IgD-negative memory B cell (primary cell): ENCODE data around the gene OXSM. TPM values are rescaled to one million over a fixed set of nuclear protein-coding genes. Genes with fewer than 3 reads are reported as not detected.

Experiments
- H3K27ac Mint-ChIP-seq, 3 donors: one replicate each; pipeline ENCODE4 v1.8.0; 2020 to 2022; ENCODE audit warnings: mild to moderate bottlenecking in 3 of 3, mixed read lengths in 3 of 3, moderate library complexity in 1 of 3
- H3K27me3 Mint-ChIP-seq: one replicate; pipeline ENCODE4 v1.8.0; 2021; ENCODE audit warnings: mixed read lengths
- H3K36me3 Mint-ChIP-seq: one replicate; pipeline ENCODE4 v1.8.0; 2020; ENCODE audit warnings: mild to moderate bottlenecking, mixed read lengths
- H3K4me1 Mint-ChIP-seq, 3 donors: one replicate each; pipeline ENCODE4 v1.8.0; 2020 to 2022; ENCODE audit warnings: mixed read lengths in 3 of 3, mild to moderate bottlenecking in 1 of 3
- H3K4me3 Mint-ChIP-seq, 4 donors: one replicate each; pipeline ENCODE4 v1.8.0; 2020 to 2022; ENCODE audit warnings: mild to moderate bottlenecking in 4 of 4, mixed read lengths in 4 of 4, moderate library complexity in 3 of 4
- H3K9me3 Mint-ChIP-seq, 3 donors: one replicate each; pipeline ENCODE4 v1.8.0; 2020 to 2021; ENCODE audit warnings: mixed read lengths in 3 of 3, mild to moderate bottlenecking in 1 of 3
- polyA plus RNA-seq: library from polyadenylated mRNA; unstranded; fragments of 300-500 nt; fragmentation: Illumina TruSeq; gene quantifications from one replicate; pipeline ENCODE4 v1.2.3, GENCODE V29; 2021

The OXSM gene
- polyA plus RNA-seq: 11.8 TPM

DNA sequence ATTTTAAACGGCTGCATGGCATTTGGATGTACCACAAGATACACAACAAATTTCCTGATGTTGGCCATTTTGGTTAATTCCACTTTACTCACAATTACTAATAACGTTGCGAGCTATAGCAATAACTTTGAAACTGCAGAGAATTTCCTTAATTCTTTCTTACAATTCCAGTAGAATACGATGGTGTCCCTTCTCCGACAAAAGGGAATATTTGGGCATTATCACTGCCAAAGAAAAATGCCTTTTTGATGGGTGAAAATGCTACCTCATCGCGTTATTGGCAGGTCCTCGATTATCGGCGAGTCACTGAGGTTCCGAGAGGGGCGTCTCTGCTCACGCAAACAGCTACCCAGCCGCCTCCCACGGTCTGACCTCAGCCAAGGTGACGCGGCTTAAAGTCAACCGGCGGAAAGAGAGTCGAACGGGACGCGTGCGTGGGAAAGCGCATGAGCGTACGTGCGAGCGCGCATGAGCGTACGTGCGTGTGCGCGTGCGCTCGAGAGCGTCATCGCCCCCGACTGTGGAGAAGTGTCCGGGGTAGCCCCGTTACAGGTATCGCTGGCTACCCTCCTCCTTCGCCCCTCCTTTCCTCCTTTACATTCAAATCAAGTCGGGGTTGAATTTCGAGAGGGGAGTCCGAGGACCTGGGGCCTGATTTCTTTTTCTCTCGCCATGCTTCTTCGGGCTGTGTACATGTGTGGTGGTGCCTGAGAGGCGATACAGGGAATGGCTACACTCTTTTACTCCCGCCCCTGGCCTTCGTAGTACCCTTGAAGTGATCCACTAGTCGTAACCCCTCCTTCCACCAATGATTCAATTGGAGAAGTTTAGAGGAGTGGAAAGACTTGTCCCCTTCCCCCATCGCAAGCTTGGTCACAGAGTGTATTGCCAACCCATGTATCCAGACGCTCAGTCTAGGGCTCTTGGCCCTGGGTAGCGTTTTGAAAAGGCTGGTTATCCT lies at the start of gene OXSM:
TSS of gene OXSM (plus strand) at position 495 of the 961 bp plus-strand sequence. CDS start 931 bp downstream, outside the sequence.
- Mint-ChIP-seq H3K9me3 (no peaks in the 10 kb centered on the region), H3K4me1 (peaks cover 19 to 40% (median 21%) of the 10 kb centered on the region in 3 donors), H3K4me3 (peak within 1 kb of the TSS; percentile 79 to 98 (median 93)), H3K36me3 (no peaks in the 10 kb centered on the region), H3K27me3 (no peaks in the 10 kb centered on the region), H3K27ac (peak within 1 kb of the TSS; percentile 91 to 99 (median 97))

DNA sequence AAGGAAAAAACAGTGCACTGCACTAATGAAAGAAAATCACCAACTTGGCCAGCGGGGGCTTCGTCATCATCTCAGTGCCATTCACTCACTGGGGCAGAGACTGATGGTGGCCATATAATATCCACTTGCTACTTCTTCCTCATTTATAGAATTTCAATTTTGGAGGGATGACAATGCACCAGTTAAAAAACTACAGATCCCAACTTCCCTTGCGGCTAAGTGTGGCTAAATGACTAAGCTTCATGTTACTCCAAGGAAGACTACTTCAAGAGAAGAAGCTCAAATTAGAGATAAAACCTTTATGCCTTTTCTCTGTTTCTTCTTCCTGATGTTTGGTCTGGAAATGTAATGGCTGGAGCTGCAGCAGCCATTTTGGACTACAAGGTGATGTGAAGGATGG lies 45.4 kb upstream of the OXSM start:
- Mint-ChIP-seq H3K9me3 (peaks cover 0 to 8% (median 0%) of the 10 kb centered on the region in 3 donors), H3K36me3 (peaks cover 34% of the 10 kb centered on the region), H3K4me3 (no peak overlapping the region), H3K27me3 (no peaks in the 10 kb centered on the region), H3K4me1 (peaks cover 2 to 12% (median 3%) of the 10 kb centered on the region in 3 donors), H3K27ac (peak overlapping the region in 1 of 3 donors; percentile 31)

DNA sequence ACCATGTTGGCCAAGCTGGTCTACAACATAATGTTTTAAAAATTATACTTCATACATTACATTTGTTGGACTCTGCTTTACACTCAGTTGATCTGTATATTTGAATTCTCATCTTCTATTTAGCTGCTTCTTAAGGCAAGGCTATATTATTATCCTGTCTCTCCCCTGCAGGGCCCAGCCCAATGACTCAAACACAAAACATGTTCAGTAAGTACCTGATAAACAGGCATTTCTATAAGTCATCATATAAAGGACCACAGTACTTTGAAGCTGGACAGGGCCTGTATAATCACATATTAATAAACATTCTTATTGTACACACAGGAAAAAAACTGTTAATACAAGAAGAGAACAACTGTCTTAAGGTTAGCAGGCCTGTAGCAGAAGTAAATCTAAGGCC lies 42.9 kb upstream of the OXSM start:
- H3K27ac Mint-ChIP-seq: no peak overlapping the region
- H3K4me1 Mint-ChIP-seq: peaks cover 3 to 7% (median 4%) of the 10 kb centered on the region in 3 donors
- H3K36me3 Mint-ChIP-seq: peaks cover 44% of the 10 kb centered on the region
- H3K27me3 Mint-ChIP-seq: no peaks in the 10 kb centered on the region
- H3K4me3 Mint-ChIP-seq: no peak overlapping the region
- H3K9me3 Mint-ChIP-seq: peaks cover 0 to 8% (median 0%) of the 10 kb centered on the region in 3 donors

DNA sequence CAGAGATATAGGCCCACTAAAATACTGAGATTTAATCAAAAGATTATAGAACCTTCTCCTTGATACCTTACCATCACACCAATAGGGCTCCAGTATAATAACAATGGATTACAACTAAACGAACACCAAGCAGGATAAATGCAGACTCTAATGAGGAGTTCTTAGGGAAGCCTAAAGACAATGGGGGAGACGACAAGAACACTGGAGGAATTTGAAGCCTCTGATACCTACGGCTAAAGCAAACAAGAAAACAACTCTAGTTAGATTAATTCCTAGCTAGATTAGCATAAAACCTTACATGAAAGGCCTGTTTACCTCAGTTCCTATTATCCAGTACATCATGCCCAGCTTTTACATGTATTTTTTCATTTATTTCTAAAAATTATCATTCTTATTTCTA lies 41.7 kb upstream of the OXSM start:
- peak overlapping the region in 1 of 3 donors; percentile 16 for H3K27ac Mint-ChIP-seq
- H3K4me3 Mint-ChIP-seq: no peak overlapping the region
- H3K4me1 Mint-ChIP-seq: peaks cover 2 to 5% (median 3%) of the 10 kb centered on the region in 3 donors
- peaks cover 40% of the 10 kb centered on the region for H3K36me3 Mint-ChIP-seq
- H3K27me3 Mint-ChIP-seq: no peaks in the 10 kb centered on the region
- H3K9me3 Mint-ChIP-seq: peaks cover 0 to 8% (median 0%) of the 10 kb centered on the region in 3 donors

DNA sequence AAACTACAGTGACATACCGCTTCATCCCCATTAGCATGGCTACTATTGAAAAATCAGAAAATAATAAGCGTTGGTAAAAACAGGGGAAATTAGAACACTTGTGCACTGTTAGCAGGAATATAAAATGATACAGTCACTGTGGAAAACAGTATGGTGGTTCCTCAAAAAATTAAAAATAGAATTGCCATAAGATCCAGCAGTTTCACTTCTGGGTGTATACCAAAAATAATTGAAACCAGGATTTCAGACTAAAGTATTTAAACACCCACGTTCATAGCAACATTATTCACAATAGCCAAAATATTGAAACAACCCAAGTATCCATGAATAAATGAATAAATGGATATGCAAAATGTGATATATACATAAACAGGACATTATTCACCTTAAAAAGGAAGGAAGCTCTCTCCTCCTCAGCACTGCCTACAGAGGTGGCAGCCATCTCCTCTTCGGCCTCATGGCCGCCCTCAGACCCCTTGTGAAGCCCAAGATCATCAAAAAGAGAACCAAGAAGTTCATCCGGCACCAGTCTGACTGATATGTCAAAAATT lies 40.8 kb upstream of the OXSM start:
- H3K27me3 Mint-ChIP-seq: no peaks in the 10 kb centered on the region
- H3K9me3 Mint-ChIP-seq: peaks cover 0 to 8% (median 0%) of the 10 kb centered on the region in 3 donors

DNA sequence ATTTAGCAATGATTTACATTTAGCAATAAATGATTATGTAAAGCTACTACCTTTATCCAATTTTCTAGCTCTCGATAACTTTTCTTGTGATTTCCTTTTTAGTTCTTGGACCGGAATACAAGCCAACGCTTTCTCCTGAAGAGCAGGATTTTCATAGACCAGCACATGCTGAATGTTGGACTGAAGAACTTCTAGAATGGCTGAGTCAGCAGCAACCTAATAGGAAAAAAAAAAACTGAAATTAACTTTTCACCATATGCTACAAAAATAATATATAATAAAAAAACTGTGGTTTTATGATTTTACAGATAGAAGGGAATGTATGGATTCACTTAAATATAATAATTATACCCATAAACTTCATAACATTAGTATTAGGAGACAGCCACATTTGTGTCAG lies 38.8 kb upstream of the OXSM start:
- no peaks in the 10 kb centered on the region for H3K27me3 Mint-ChIP-seq
- H3K4me3 Mint-ChIP-seq: no peak overlapping the region
- no peaks in the 10 kb centered on the region for H3K9me3 Mint-ChIP-seq
- H3K36me3 Mint-ChIP-seq: peaks cover 18% of the 10 kb centered on the region
- no peak overlapping the region for H3K27ac Mint-ChIP-seq
- peaks cover 4 to 5% (median 4%) of the 10 kb centered on the region in 3 donors for H3K4me1 Mint-ChIP-seq

More for the DNA sequence above, 40.8 kb upstream of the OXSM start:
- Mint-ChIP-seq H3K4me1 (peaks cover 0 to 2% (median 2%) of the 10 kb centered on the region in 3 donors), H3K27ac (no peak overlapping the region), H3K4me3 (no peak overlapping the region), H3K36me3 (peaks cover 35% of the 10 kb centered on the region)

DNA sequence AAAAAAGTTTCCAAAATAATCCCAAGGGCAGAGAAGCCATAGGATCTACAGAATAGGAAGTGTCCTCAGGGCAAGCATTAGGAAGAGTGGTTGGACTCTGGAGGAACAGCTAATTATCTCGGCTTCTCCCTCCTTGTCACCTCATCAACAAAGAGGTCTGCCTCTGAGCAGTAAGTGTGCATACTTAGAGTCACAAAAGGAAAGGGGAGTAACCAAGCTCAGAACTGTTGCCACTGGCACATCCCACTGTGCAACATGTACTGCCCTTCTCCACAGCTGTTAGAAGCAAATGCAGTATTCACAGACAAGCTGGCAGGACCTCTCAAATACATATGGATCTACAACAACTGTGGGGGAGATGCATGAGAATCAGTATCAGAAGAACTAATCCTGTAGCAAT lies 38.2 kb upstream of the OXSM start:
- no peak overlapping the region for H3K27ac Mint-ChIP-seq
- H3K4me1 Mint-ChIP-seq: peaks cover 4 to 5% (median 4%) of the 10 kb centered on the region in 3 donors
- no peaks in the 10 kb centered on the region for H3K9me3 Mint-ChIP-seq
- H3K4me3 Mint-ChIP-seq: no peak overlapping the region
- H3K27me3 Mint-ChIP-seq: no peaks in the 10 kb centered on the region
- H3K36me3 Mint-ChIP-seq: peaks cover 17% of the 10 kb centered on the region

DNA sequence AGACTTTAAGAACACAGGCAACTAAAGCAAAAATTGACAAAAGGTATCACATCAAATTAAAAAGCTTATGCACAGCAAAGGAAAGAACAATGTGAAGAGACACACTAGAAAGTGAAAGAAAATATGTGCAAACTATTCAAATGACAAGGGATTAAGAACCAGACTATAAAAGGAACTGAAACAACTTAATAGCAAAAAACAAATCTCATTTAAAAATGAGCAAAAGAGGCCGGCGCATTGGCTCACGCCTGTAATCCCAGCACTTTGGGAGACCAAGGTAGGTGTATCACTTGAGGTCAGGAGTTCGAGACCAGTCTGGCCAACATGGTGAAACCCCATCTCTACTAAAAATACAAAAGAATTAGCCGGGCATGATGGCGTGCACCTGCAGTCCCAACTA lies 21.0 kb upstream of the OXSM start:
- peak overlapping the region; percentile 70 to 91 (median 73) for H3K27ac Mint-ChIP-seq
- H3K36me3 Mint-ChIP-seq: peaks cover 13% of the 10 kb centered on the region
- peaks cover 30 to 33% (median 31%) of the 10 kb centered on the region in 3 donors for H3K4me1 Mint-ChIP-seq
- peak overlapping the region; percentile 57 to 90 (median 72) for H3K4me3 Mint-ChIP-seq
- no peaks in the 10 kb centered on the region for H3K27me3 Mint-ChIP-seq
- peaks cover 0 to 4% (median 3%) of the 10 kb centered on the region in 3 donors for H3K9me3 Mint-ChIP-seq

DNA sequence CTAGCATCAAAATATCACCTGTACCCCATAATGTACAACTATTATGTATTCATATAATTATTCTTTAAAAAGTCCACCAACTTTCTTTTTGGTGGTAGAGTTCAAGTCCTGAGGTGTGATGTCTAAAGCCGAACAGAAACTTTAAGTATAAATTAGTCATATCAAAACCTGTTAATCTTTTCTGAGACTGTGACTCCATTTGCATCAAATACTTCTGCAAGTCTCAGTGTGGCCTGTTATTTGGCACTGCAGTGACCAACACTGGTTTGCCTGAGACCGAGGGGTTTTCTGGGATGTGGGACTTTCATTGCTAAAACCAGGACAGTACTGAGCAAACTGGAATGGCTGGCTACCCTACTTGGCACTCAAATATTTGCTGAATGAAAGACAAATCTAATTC lies 14.0 kb upstream of the OXSM start:
- H3K27me3 Mint-ChIP-seq: no peaks in the 10 kb centered on the region
- peaks cover 32% of the 10 kb centered on the region for H3K36me3 Mint-ChIP-seq
- no peak overlapping the region for H3K27ac Mint-ChIP-seq
- peaks cover 3 to 4% (median 3%) of the 10 kb centered on the region in 3 donors for H3K9me3 Mint-ChIP-seq
- H3K4me3 Mint-ChIP-seq: no peak overlapping the region
- peaks cover 16 to 20% (median 19%) of the 10 kb centered on the region in 3 donors for H3K4me1 Mint-ChIP-seq

DNA sequence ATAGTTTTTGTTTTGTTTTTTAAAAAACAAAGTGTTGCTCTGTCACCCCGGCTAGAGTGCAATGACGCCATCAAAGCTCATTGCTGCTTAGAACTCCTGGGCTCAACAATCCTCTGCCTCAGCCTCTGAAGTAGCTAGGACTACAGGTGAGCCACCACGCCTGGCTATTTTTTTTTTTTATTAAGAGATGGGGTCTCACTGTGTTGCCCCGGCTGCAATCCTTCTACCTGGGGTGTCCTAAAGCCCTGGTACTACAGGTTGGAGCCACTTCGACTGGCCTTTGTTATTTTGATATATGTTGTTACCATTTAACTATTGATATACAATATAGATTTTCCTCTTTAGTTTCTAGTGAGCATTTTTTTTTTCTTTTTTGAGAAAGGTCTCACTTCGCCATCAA lies 9.3 kb upstream of the OXSM start:
- H3K36me3 Mint-ChIP-seq: peaks cover 14% of the 10 kb centered on the region
- peaks cover 18 to 29% (median 27%) of the 10 kb centered on the region in 3 donors for H3K4me1 Mint-ChIP-seq
- peaks cover 0 to 3% (median 0%) of the 10 kb centered on the region in 3 donors for H3K9me3 Mint-ChIP-seq
- H3K27me3 Mint-ChIP-seq: no peaks in the 10 kb centered on the region
- peak overlapping the region in 2 of 3 donors; percentile 91 to 98 for H3K27ac Mint-ChIP-seq
- H3K4me3 Mint-ChIP-seq: peak overlapping the region in 3 of 4 donors; percentile 17 to 93 (median 65)

DNA sequence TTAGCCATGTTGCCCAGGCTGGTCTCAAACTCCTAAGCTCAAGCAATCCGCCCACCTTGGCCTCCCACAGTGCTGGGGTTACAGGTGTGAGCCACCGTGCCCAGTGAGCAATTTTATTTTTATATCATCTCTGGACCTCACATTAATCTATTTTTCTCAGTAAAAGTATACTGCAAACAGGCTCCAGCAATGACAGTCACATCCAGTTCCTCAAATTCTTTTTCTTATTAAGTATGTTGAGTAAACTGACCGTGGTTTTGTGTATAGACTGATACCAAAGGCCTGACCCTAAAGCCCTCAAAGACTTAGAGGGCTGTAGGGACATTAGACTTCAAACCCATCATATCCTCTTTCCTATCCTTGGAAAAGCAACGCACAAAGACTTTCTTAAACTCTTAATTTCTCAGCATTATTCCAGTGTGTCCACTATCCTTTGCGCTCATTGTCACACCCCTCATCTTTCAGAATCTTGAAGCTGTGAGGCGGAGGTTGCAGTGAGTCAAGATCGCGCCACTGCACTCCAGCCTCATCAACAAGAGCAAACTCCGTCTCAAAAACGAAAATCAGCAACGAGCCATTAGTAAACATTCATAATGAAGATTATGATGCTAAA lies 8.6 kb upstream of the OXSM start:
- Mint-ChIP-seq H3K4me3 (peak overlapping the region; percentile 67 to 95 (median 86)), H3K36me3 (peaks cover 13% of the 10 kb centered on the region), H3K27me3 (no peaks in the 10 kb centered on the region), H3K9me3 (peaks cover 0 to 3% (median 0%) of the 10 kb centered on the region in 3 donors), H3K4me1 (peaks cover 18 to 31% (median 27%) of the 10 kb centered on the region in 3 donors), H3K27ac (peak overlapping the region; percentile 78 to 98 (median 91))

DNA sequence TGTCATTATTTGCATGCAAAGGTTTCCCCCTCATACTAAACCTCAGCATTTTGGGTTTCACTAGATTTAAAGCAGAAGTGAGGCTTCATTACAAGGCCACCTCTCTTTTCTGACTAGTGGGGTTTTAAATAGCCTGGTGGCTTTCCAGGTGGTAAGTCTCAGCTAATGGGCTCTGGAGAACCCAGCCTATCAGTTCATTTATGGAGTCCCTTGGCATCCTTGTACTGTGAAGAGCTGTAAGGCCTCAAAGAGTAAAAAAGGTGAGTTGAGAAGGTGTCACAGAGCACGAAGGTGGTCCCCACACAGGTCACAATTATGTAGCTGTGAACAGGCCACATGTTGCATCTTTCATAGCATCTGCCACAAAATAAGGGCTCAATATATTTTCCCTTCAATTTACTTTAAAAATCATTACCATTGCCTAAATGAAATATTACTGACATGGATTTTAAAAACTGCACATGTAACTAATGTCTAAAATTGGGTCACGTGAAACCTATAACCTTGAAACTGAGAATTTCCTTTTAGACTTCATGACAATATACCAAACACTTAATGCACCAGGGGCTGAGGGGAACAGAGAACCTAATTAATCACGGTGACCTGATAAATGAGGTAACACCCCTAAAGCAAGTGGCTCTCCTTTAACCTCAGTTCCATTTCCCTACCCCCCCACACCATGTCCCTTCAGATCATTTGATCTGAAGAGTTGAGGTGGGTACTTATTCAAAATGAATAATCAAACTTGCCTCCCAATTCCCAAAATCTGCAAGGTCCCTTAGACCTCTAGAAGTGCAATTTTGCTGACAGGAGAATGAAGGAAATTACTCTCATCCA lies 7.9 kb upstream of the OXSM start:
- Mint-ChIP-seq H3K36me3 (peaks cover 6% of the 10 kb centered on the region), H3K27me3 (no peaks in the 10 kb centered on the region), H3K27ac (peak overlapping the region; percentile 78 to 98 (median 91)), H3K4me3 (peak overlapping the region; percentile 67 to 95 (median 86)), H3K4me1 (peaks cover 18 to 30% (median 21%) of the 10 kb centered on the region in 3 donors), H3K9me3 (no peaks in the 10 kb centered on the region)

DNA sequence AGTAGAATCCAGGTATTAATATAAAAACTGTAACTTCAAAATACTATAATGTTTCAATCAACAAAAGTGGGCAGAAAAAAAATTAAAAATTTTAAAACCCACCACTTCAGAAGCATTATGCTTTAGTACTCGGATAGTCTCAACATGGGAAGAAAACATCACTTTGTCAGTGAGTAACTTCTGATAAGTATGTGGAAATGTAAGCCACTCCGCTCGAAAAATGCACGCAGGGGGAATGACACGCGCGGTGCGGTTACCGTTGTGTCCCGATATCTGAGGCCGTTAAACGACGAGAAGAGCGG lies 7.3 kb upstream of the OXSM start:
- Mint-ChIP-seq H3K36me3 (peaks cover 2% of the 10 kb centered on the region), H3K27me3 (no peaks in the 10 kb centered on the region), H3K4me1 (peaks cover 15 to 27% (median 21%) of the 10 kb centered on the region in 3 donors), H3K9me3 (no peaks in the 10 kb centered on the region), H3K4me3 (peak overlapping the region; percentile 67 to 95 (median 86)), H3K27ac (peak overlapping the region; percentile 78 to 98 (median 91))
